HepG2 (cell line): ENCODE results near the gene LIPE. TPM values are rescaled to one million over a fixed set of nuclear protein-coding genes. Genes with fewer than 3 reads are reported as not detected.

Experiments
- ATAC-seq: fragments of 200-7000 bp; cut with Tn5 transposase; 3 replicates; pipeline ENCODE4 v1.9.1; 2020; ENCODE audit warnings: mild to moderate bottlenecking, moderate library complexity
- BruUV-seq: library from RNA; stranded (reverse); fragments of 400-500 nt; replicated peaks from 2 replicates; lab custom pipeline; 2021; lab: Mats Ljungman, UMichigan
- CTCF ChIA-PET: fragments of 300-600 bp; formaldehyde crosslinking; extraction: SDS; loops from one replicate; lab custom pipeline; 2021; ENCODE audit warnings: low total read pairs, inconsistent platforms, low intra/inter-chr PET ratio; lab: Yijun Ruan, JAX
- POLR2A ChIA-PET: fragments of 350-600 bp; sonication (Branson Sonifier 250); formaldehyde crosslinking; loops from one replicate; lab custom pipeline; 2020; ENCODE audit warnings: antibody characterized with exemption, inconsistent platforms; lab: Yijun Ruan, JAX
- DNase-seq: peaks from one replicate; pipeline ENCODE4 v3.0.0-alpha.2; 2015; ENCODE audit warnings: low spot score
- FAIRE-seq: peaks from 3 replicates; lab custom pipeline; 2011; peaks lifted over from hg19 to GRCh38; lab: Jason Lieb, UNC
- H2AFZ ChIP-seq: one replicate; pipeline ENCODE4 v1.6.1; 2011; ENCODE audit warnings: low read length, inconsistent platforms
- H3K27ac ChIP-seq: fragments of 300-600 bp; 3 replicates; pipeline ENCODE4 v1.8.0; 2011; ENCODE audit warnings: mixed run types, mild to moderate bottlenecking, mixed read lengths, low read length, inconsistent platforms; ENCODE audit not compliant: insufficient read depth; ENCODE audit errors: extremely low read length
- H3K27me3 ChIP-seq, 2 experiments: fragments of 200-600 bp in 1 of 2; 2 replicates in 1 of 2; 3 replicates in 1 of 2; pipeline versions ENCODE4 v1.6.0 to v1.8.0; 2011; ENCODE audit warnings: low read length in 2 of 2, mild to moderate bottlenecking in 2 of 2, moderate library complexity in 2 of 2, inconsistent platforms in 1 of 2; ENCODE audit not compliant: insufficient read depth in 2 of 2, control insufficient read depth in 1 of 2
- H3K36me3 ChIP-seq, 2 experiments: fragments of 200-600 bp in 1 of 2; replicated peaks in 1 of 2; 2 replicates in 1 of 2; 3 replicates in 1 of 2; pipeline versions ENCODE4 v1.5.1 to v1.8.0; 2011; ENCODE audit warnings: low read length in 2 of 2, inconsistent platforms in 1 of 2; ENCODE audit not compliant: insufficient read depth in 2 of 2, control insufficient read depth in 1 of 2
- H3K4me1 ChIP-seq: 2 replicates; pipeline ENCODE4 v1.5.1; 2012; ENCODE audit warnings: low read length, inconsistent platforms; ENCODE audit not compliant: insufficient read depth
- H3K4me2 ChIP-seq: 2 replicates; pipeline ENCODE4 v1.6.0; 2011; ENCODE audit warnings: low read depth, low read length, inconsistent platforms
- H3K4me3 ChIP-seq, 3 experiments: fragments of 200-600 bp in 1 of 3; sonication (generic), shearing (Covaris generic) in 1 of 3; replicated peaks in 1 of 3; 2 replicates each; pipeline ENCODE4 v1.5.1; 2011 to 2016; ENCODE audit warnings: low read length in 3 of 3, inconsistent platforms in 2 of 3, low read depth in 2 of 3, mild to moderate bottlenecking in 2 of 3, control low read depth in 1 of 3, mixed read lengths in 1 of 3; ENCODE audit not compliant: insufficient read depth in 1 of 3
- H3K79me2 ChIP-seq: one replicate; pipeline ENCODE4 v1.6.1; 2011; ENCODE audit warnings: low read length, inconsistent platforms; ENCODE audit not compliant: insufficient read depth
- H3K9ac ChIP-seq: 2 replicates; pipeline ENCODE4 v1.6.0; 2011; ENCODE audit warnings: mild to moderate bottlenecking, low read depth, low read length, inconsistent platforms; ENCODE audit not compliant: insufficient read depth
- H3K9me3 ChIP-seq: 2 replicates; pipeline ENCODE4 v1.5.1; 2012; ENCODE audit warnings: mild to moderate bottlenecking, low read length
- H4K20me1 ChIP-seq: 2 replicates; pipeline ENCODE4 v1.6.0; 2011; ENCODE audit warnings: inconsistent platforms, mild to moderate bottlenecking, low read length, moderate library complexity; ENCODE audit not compliant: insufficient read depth
- FOSL2 ChIP-seq: sonication (generic); formaldehyde crosslinking; IDR thresholded peaks from 2 replicates; pipeline ENCODE4 v1.4.0; 2020; ENCODE audit warnings: missing genetic modification reagents
- SAP130 ChIP-seq: IDR thresholded peaks from 2 replicates; pipeline ENCODE4 v1.6.1; 2016; ENCODE audit warnings: low read depth
- WGBS: methylation state at CpG from one replicate; pipeline ENCODE4 v1.1.6; 2017; ENCODE audit warnings: low lambda C conversion rate; 5-methylcytosine and 5-hydroxymethylcytosine counted together
- in situ Hi-C: cut with HindIII; loops from 2 replicates; pipeline ENCODE4 v1.10.0; 2017; ENCODE audit warnings: low pct_unique_long_range_greater_than_20kb; ENCODE audit not compliant: extremely low pct_ligation_motif_present
- intact Hi-C: fragments of 100-400 bp; cut with micrococcal nuclease; formaldehyde crosslinking; loops from one replicate; pipeline ENCODE4 v1.10.0; 2022; ENCODE audit not compliant: unreplicated experiment
- polyA plus RNA-seq, 8 experiments: library from polyadenylated mRNA; depleted of rRNA in 3 of 8; stranded (reverse) in 7 of 8; unstranded in 1 of 8; fragments of >200 nt; fragmentation: Illumina TruSeq in 4 of 8; extraction: Trizol in 4 of 8; gene quantifications; 2 replicates each; pipeline versions ENCODE4 v1.2.1 to v1.2.3, GENCODE V29; 2011 to 2016; ENCODE audit warnings: low read depth in 4 of 8, missing spikeins in 1 of 8, mixed read lengths in 1 of 8; ENCODE audit not compliant: insufficient read depth in 1 of 8
- total RNA-seq, 5 experiments: library from RNA; depleted of rRNA; stranded (reverse); fragments of >200 nt; fragmentation: Illumina TruSeq; extraction: Trizol; gene quantifications; 2 replicates each; pipeline ENCODE4 v1.2.3, GENCODE V29; 2016; ENCODE audit warnings: low read depth in 1 of 5
- TF ChIP-seq, protein P1 (sequence below): IDR thresholded peaks from 2 replicates; pipeline ENCODE4 v1.6.1; 2016; ENCODE audit warnings: mild to moderate bottlenecking, missing biosample characterization, missing genetic modification reagents

The LIPE gene
- total and polyA plus RNA-seq, 2 of the 13 experiments (the other 11 are each of a cell fraction or from before 2014, with no cell fraction given), result not detected

DNA sequence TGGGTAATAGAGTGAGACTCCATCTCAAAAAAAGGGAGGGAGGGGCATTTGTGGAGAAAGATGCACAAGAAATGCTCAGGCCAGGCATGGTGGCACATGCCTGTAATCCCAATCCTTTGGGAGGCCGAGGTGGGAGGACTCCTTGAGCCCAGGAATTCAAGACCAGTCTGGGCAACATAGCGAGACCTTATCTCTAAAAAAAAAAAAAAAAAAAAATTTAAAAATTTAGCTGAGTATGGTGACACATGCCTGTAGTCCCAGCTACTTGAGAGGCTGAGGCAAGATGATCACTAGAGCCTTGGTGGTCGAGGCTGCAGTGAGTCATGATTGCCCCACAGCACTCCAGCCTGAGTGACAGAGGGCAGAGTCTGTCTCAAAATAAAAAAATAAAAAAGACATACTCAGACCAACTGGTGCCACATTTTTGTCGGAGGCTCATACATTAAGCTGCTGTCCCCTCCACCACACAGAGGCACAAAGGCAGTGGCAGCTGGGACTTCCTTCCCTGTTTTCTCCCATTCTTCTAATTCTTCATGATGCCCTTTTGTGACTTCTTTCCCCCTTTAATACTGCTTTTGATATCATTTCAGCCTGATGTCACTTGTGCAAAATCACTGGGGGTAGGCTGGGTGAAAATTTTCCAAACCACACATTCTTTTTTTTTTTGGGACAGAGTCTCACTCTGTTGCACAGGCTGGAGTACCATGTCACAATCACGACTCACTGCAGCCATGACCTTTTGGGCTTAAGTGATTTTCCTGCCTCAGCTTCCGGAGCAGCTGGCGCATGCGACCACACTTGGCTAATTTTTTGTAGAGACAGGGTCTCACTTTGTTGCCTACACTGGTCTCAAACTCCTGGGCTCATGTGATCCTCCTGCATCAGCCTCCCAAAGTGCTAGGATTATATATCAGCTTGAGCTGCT is 42.4 kb upstream of the LIPE start (continued):
- TF ChIP-seq, protein P1, sequence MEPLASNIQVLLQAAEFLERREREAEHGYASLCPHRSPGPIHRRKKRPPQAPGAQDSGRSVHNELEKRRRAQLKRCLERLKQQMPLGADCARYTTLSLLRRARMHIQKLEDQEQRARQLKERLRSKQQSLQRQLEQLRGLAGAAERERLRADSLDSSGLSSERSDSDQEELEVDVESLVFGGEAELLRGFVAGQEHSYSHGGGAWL (CRISPR knock-in tag), result no peak
- TF ChIP-seq, all 625 proteins: peak for 9

DNA sequence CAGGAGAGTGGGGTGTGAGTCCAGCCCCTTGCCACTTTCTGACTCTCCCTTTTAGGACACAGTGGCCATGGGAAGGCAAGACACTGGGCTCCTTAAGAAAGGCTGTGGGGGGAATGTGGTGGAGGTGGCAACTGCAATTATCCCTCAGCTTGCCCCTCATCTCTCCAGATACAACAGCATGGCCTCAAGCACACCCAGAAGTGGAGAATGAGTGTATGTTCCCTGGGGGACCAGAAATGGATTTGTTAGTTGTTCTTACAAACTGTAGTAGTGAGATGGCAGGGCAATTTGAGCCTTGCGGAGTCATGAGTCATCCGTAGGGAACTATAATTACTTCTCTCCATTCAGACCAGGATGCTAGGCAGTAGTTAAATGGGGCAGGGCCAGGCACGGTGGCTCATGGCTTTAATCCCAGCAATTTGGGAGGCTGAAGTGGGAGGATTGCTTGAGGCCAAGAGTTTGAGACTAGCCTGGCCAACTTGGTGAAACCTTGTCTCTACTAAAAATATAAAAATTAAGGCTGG is 41.1 kb upstream of the LIPE start:
- DNase-seq, result no peak
- no peaks in the 10 kb centered on the region for H3K79me2 ChIP-seq
- FAIRE-seq, result no peak
- in situ Hi-C loops, result no loop called here
- no peak overlapping the region for H3K9ac ChIP-seq
- BruUV-seq, result no TSS peak
- intact Hi-C loops, result no loop called here
- TF ChIP-seq FOSL2 (CRISPR knock-in tag) (0 out of 2 replicates have a peak, but pooled peaks have one; percentile 40), SAP130 (CRISPR knock-in tag) (no peak)
- POLR2A ChIA-PET, result interaction anchor here (1.0 to 1.5 kb wide), 2 partner anchors 13 to 23 kb away, joined by 3 to 4 read pairs; no protein-coding TSS in a partner anchor
- ATAC-seq, result no peak
- WGBS, result 91% methylated on average over 3 of the region's 3 CpGs
- CTCF ChIA-PET, result no interaction called here
- no peak overlapping the region for H3K27ac ChIP-seq
- H3K9me3 ChIP-seq, result no peaks in the 10 kb centered on the region
- no peak overlapping the region for H3K4me2 ChIP-seq
- no peaks in the 10 kb centered on the region for H4K20me1 ChIP-seq
- H2AFZ ChIP-seq, result peak overlapping the region; percentile 3
- H3K36me3 ChIP-seq, result no peaks in the 10 kb centered on the region
- no peaks in the 10 kb centered on the region for H3K27me3 ChIP-seq
- peaks cover 72% of the 10 kb centered on the region for H3K4me1 ChIP-seq
- no peak overlapping the region for H3K4me3 ChIP-seq
